Transverse colon (tissue), 4 donors: ENCODE measurements around the gene BLCAP.

Experiments used
- EP300 ChIP-seq: sonication (generic); formaldehyde crosslinking; IDR thresholded peaks from one replicate; pipeline ENCODE4 v1.6.1; 2017; ENCODE audit warnings: antibody characterized with exemption, low read depth
- POLR2A ChIP-seq: fragments of 450-650 bp; IDR thresholded peaks from one replicate; pipeline ENCODE4 v1.6.1; 2016; ENCODE audit warnings: antibody characterized with exemption, mild to moderate bottlenecking, moderate library complexity
- POLR2AphosphoS5 ChIP-seq, 3 donors: sonication (generic); formaldehyde crosslinking; IDR thresholded peaks; one replicate each; pipeline ENCODE4 v1.6.1; 2016; ENCODE audit warnings: antibody characterized with exemption in 3 of 3
- TF ChIP-seq, protein P1 (sequence below), 5 experiments: fragments of 200-600 bp in 3 of 5; fragments of 450-650 bp in 2 of 5; sonication (generic) in 3 of 5; IDR thresholded peaks; 1 replicate in 2 of 5; 2 replicates in 3 of 5; pipeline ENCODE4 v1.5.1; 2016 to 2017; ENCODE audit warnings: antibody characterized with exemption in 5 of 5, inconsistent platforms in 3 of 5, mild to moderate bottlenecking in 2 of 5, moderate library complexity in 1 of 5

DNA sequence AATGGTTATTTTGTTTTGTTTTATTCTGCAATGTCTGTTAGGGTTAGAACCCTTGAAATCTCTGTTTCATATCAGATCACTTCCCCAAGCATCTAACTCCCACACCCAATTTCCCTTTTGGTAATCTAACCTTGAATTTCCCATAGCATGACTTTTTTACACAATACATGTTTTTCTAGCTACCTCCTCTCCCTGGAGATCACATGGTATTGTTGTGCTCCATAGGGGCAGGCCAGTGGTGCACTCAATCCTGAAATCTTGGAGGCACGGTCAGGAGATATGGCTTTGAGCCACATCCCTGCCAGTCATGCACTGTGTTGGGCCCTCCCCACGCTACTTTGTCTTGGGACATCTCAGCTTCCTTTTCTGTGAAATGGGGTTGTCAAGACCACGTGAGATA lies 43.3 kb downstream of the BLCAP start:
- no peak for TF ChIP-seq POLR2A
- TF ChIP-seq, protein P1, sequence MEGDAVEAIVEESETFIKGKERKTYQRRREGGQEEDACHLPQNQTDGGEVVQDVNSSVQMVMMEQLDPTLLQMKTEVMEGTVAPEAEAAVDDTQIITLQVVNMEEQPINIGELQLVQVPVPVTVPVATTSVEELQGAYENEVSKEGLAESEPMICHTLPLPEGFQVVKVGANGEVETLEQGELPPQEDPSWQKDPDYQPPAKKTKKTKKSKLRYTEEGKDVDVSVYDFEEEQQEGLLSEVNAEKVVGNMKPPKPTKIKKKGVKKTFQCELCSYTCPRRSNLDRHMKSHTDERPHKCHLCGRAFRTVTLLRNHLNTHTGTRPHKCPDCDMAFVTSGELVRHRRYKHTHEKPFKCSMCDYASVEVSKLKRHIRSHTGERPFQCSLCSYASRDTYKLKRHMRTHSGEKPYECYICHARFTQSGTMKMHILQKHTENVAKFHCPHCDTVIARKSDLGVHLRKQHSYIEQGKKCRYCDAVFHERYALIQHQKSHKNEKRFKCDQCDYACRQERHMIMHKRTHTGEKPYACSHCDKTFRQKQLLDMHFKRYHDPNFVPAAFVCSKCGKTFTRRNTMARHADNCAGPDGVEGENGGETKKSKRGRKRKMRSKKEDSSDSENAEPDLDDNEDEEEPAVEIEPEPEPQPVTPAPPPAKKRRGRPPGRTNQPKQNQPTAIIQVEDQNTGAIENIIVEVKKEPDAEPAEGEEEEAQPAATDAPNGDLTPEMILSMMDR (IDR thresholded peaks at IDR 0.05) = no peak
- TF ChIP-seq EP300 = no peak
- TF ChIP-seq POLR2AphosphoS5 (IDR thresholded peaks at IDR 0.05) = no peak
